Thoracic aorta (tissue), 2 donors: ENCODE results near the gene TTLL11. TPM values are rescaled to one million over a fixed set of nuclear protein-coding genes. Genes with fewer than 3 reads are reported as not detected.

Experiments
- ATAC-seq: fragments of 150-250 bp; one replicate; pipeline ENCODE4 v1.8.0; 2017; ENCODE audit warnings: low read depth; ENCODE audit not compliant: insufficient number of reproducible peaks, low FRiP score
- DNase-seq: peaks from one replicate; pipeline ENCODE4 v3.0.0-alpha.2; 2020; ENCODE audit warnings: low spot score
- H3K27ac ChIP-seq, 2 donors: fragments of 200-600 bp; sonication (generic); 1 replicate in 1 of 2; 2 replicates in 1 of 2; pipeline ENCODE4 v1.5.1; 2016; ENCODE audit warnings: mild to moderate bottlenecking in 2 of 2, moderate library complexity in 2 of 2
- H3K27me3 ChIP-seq: fragments of 200-600 bp; sonication (generic); replicated peaks from 2 replicates; pipeline ENCODE4 v1.6.0; 2016; ENCODE audit warnings: mild to moderate bottlenecking; ENCODE audit not compliant: insufficient read depth
- H3K36me3 ChIP-seq: fragments of 200-600 bp; sonication (generic); one replicate; pipeline ENCODE4 v1.5.1; 2016
- H3K4me1 ChIP-seq, 2 donors: fragments of 200-600 bp; sonication (generic); 1 replicate in 1 of 2; 2 replicates in 1 of 2; pipeline versions ENCODE4 v1.5.1 to v1.6.0; 2016; ENCODE audit warnings: low read depth in 2 of 2, mild to moderate bottlenecking in 1 of 2; ENCODE audit not compliant: control insufficient read depth in 1 of 2
- H3K4me3 ChIP-seq: fragments of 200-600 bp; sonication (generic); 2 replicates; pipeline ENCODE4 v1.5.1; 2016; ENCODE audit warnings: mild to moderate bottlenecking
- H3K9me3 ChIP-seq: fragments of 200-600 bp; sonication (generic); 2 replicates; pipeline ENCODE4 v1.5.1; 2016
- CTCF ChIP-seq: fragments of 200-600 bp; sonication (generic); IDR thresholded peaks from one replicate; pipeline ENCODE4 v1.5.1; 2019; ENCODE audit warnings: antibody characterized with exemption
- total RNA-seq, 2 donors: library from RNA; depleted of rRNA; stranded (reverse); fragments of >200 nt; gene quantifications; one replicate each; pipeline versions ENCODE4 v1.1.0 to v1.2.3, GENCODE V29; 2016

TTLL11 gene
- total RNA-seq, 2 donors from 2014 or later, result 25.7 to 31.2 TPM

GRCh38 chr9:122116448-122117173 lies 23.5 kb upstream of the TTLL11 start:
- Histone ChIP-seq H3K4me3 (no peak overlapping the region), H3K27ac (no peak overlapping the region), H3K4me1 (no peaks in the 10 kb centered on the region), H3K9me3 (no peaks in the 10 kb centered on the region), H3K36me3 (no peaks in the 10 kb centered on the region), H3K27me3 (no peaks in the 10 kb centered on the region)
- no peak for TF ChIP-seq CTCF
- no peak for DNase-seq
- no peak for ATAC-seq

- ATAC-seq, result no peak
Observed at GRCh38 chr9:122116040-122116439, 22.9 kb upstream of the TTLL11 start.

GRCh38 chr9:122115176-122116035 lies 22.3 kb upstream of the TTLL11 start:
- ATAC-seq, result no peak
- no peak for TF ChIP-seq CTCF
- Histone ChIP-seq H3K4me3 (no peak overlapping the region), H3K36me3 (no peaks in the 10 kb centered on the region), H3K9me3 (no peaks in the 10 kb centered on the region), H3K27me3 (no peaks in the 10 kb centered on the region), H3K4me1 (no peaks in the 10 kb centered on the region), H3K27ac (no peak overlapping the region)
- DNase-seq, result no peak

More at GRCh38 chr9:122116040-122116439, 22.9 kb upstream of the TTLL11 start:
- no peaks in the 10 kb centered on the region for H3K27me3 ChIP-seq
- H3K4me3 ChIP-seq, result no peak overlapping the region
- H3K36me3 ChIP-seq, result no peaks in the 10 kb centered on the region
- TF ChIP-seq CTCF, result no peak
- no peaks in the 10 kb centered on the region for H3K9me3 ChIP-seq
- H3K4me1 ChIP-seq, result no peaks in the 10 kb centered on the region
- no peak for DNase-seq
- no peak overlapping the region for H3K27ac ChIP-seq

GRCh38 chr9:122113574-122113973 lies 20.5 kb upstream of the TTLL11 start:
- DNase-seq, result no peak
- H3K4me3 ChIP-seq, result no peak overlapping the region
- no peak for TF ChIP-seq CTCF

GRCh38 chr9:122112238-122112637 lies 19.1 kb upstream of the TTLL11 start:
- Histone ChIP-seq H3K9me3 (no peaks in the 10 kb centered on the region), H3K4me3 (no peak overlapping the region), H3K36me3 (no peaks in the 10 kb centered on the region), H3K27ac (no peak overlapping the region), H3K4me1 (peaks cover 0 to under 1% of the 10 kb centered on the region in 2 donors), H3K27me3 (no peaks in the 10 kb centered on the region)
- DNase-seq (no peak), ATAC-seq (no peak)
- no peak for TF ChIP-seq CTCF

More at GRCh38 chr9:122113574-122113973, 20.5 kb upstream of the TTLL11 start:
- no peak for ATAC-seq
- Histone ChIP-seq H3K9me3 (no peaks in the 10 kb centered on the region), H3K36me3 (no peaks in the 10 kb centered on the region), H3K27me3 (no peaks in the 10 kb centered on the region), H3K4me1 (no peaks in the 10 kb centered on the region), H3K27ac (no peak overlapping the region)
